ENCODE measurements around the gene TXLNB. TPM values are rescaled to one million over a fixed set of nuclear protein-coding genes. Genes with fewer than 3 reads are reported as not detected.
A peak's percentile ranks its signal among the peaks of the same experiment; 100 is the strongest.

TXLNB gene
- total RNA-seq, 6 experiments from 2014 or later: 0.07 TPM; not detected in 5

GRCh38 chr6:139336488-139336887, 44.7 kb upstream of the TXLNB start:
- TF ChIP-seq CTCF (IDR thresholded peaks at IDR 0.05): no peak
- H3K4me3 Mint-ChIP-seq: no peak overlapping the region
- H3K27me3 Mint-ChIP-seq (ENCODE audit: insufficient read depth): no peaks in the 10 kb centered on the region
- no peaks in the 10 kb centered on the region for H3K36me3 Mint-ChIP-seq (ENCODE audit: low read depth)
- H3K9me3 Mint-ChIP-seq: no peaks in the 10 kb centered on the region
- no peak overlapping the region for H3K27ac Mint-ChIP-seq
- no peak for DNase-seq
- peaks cover 29% of the 10 kb centered on the region for H3K4me1 Mint-ChIP-seq (ENCODE audit: low read depth)

- no peak overlapping the region; the same call in 1 of the 2 replicates for H3K4me3 Mint-ChIP-seq
- H3K36me3 Mint-ChIP-seq (ENCODE audit: low read depth): no peaks in the 10 kb centered on the region
- H3K27ac Mint-ChIP-seq: peak overlapping the region; percentile 86
- no peak for TF ChIP-seq CTCF (IDR thresholded peaks at IDR 0.05)
- H3K27me3 Mint-ChIP-seq (ENCODE audit: insufficient read depth): no peaks in the 10 kb centered on the region
- peaks cover 29% of the 10 kb centered on the region for H3K4me1 Mint-ChIP-seq (ENCODE audit: low read depth)
- no peak for DNase-seq
- H3K9me3 Mint-ChIP-seq: no peaks in the 10 kb centered on the region
Observed at GRCh38 chr6:139335447-139336210, 43.8 kb upstream of the TXLNB start.

- DNase-seq: peak; percentile 85
- Mint-ChIP-seq H3K9me3 (no peaks in the 10 kb centered on the region), H3K27me3 (ENCODE audit: insufficient read depth) (no peaks in the 10 kb centered on the region), H3K27ac (peak overlapping the region; percentile 86), H3K4me3 (peak overlapping the region; percentile 28), H3K4me1 (ENCODE audit: low read depth) (peaks cover 29% of the 10 kb centered on the region), H3K36me3 (ENCODE audit: low read depth) (no peaks in the 10 kb centered on the region)
- TF ChIP-seq CTCF (IDR thresholded peaks at IDR 0.05): no peak
Observed at GRCh38 chr6:139334806-139335446, 43.1 kb upstream of the TXLNB start.

DNA sequence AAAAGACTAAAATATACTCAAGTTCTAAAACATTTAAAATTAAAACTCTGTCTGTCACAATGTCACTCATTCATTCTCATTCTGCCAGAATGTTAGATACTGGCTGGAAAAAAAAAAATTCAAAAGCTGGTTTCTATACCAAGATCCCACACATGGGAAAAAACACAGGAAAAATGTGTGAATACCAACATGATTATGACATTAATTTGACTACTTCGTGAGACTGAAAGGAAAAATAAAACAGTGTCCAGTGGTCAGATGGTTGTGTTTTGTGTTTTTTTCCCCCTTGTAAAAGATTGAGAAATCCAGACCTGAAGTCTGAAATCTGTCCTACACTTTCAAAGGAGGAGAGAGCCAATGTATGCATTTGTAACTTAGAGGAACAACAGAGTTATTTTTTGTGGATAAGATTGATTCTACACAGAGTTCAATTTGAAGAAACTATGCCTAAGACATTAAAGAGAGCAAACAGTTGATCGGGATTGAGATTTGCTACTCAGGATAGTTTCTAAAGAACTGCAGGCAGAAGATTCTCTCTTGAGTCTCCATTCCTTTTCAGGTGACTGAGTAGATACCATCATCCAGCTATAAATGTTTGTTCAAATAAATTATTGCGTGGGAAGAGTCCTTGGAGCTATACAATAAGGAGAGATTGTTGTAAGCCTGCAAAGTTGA, 39.2 kb upstream of the TXLNB start:
- no peak overlapping the region for H3K4me3 Mint-ChIP-seq

GRCh38 chr6:139330306-139330705, 38.5 kb upstream of the TXLNB start:
- no peaks in the 10 kb centered on the region for H3K27me3 Mint-ChIP-seq (ENCODE audit: insufficient read depth)
- no peak overlapping the region for H3K27ac Mint-ChIP-seq
- DNase-seq: no peak
- TF ChIP-seq CTCF (IDR thresholded peaks at IDR 0.05): no peak
- H3K4me1 Mint-ChIP-seq (ENCODE audit: low read depth): peaks cover 12% of the 10 kb centered on the region
- no peaks in the 10 kb centered on the region for H3K9me3 Mint-ChIP-seq
- H3K36me3 Mint-ChIP-seq (ENCODE audit: low read depth): no peaks in the 10 kb centered on the region
- no peak overlapping the region for H3K4me3 Mint-ChIP-seq

More for the DNA sequence above, 39.2 kb upstream of the TXLNB start:
- H3K4me1 Mint-ChIP-seq (ENCODE audit: low read depth): peaks cover 14% of the 10 kb centered on the region
- no peaks in the 10 kb centered on the region for H3K36me3 Mint-ChIP-seq (ENCODE audit: low read depth)
- no peak for TF ChIP-seq CTCF (IDR thresholded peaks at IDR 0.05)
- no peaks in the 10 kb centered on the region for H3K9me3 Mint-ChIP-seq
- H3K27me3 Mint-ChIP-seq (ENCODE audit: insufficient read depth): no peaks in the 10 kb centered on the region
- no peak overlapping the region for H3K27ac Mint-ChIP-seq
- no peak for DNase-seq

Data from HFFc6 (cell line).